Measurements from ENCODE around the gene TPBGL. TPM values are rescaled to one million over a fixed set of nuclear protein-coding genes. Genes with fewer than 3 reads are reported as not detected.

TPBGL gene, protein sequence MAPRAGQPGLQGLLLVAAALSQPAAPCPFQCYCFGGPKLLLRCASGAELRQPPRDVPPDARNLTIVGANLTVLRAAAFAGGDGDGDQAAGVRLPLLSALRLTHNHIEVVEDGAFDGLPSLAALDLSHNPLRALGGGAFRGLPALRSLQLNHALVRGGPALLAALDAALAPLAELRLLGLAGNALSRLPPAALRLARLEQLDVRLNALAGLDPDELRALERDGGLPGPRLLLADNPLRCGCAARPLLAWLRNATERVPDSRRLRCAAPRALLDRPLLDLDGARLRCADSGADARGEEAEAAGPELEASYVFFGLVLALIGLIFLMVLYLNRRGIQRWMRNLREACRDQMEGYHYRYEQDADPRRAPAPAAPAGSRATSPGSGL
- polyA plus RNA-seq (ENCODE audit: insufficient read length in 3 of 3), result under 1 TPM in 2 of 3 donors, not detected in 1; 0.09 to 0.14 TPM
- long read RNA-seq, donor 1, result 0 reads
- long read RNA-seq, donor 2, result 0 reads
- long read RNA-seq, donor 3, partial matches to known transcripts, result 0 of 2 reads
- long read RNA-seq, donor 3, other reads (novel, unspliced or antisense), result 0 of 2 reads
- long read RNA-seq, donor 4, partial matches to known transcripts, result 0 of 1 reads
- long read RNA-seq, donor 4, other reads (novel, unspliced or antisense), result 0 of 1 reads
- long read RNA-seq, donor 5, partial matches to known transcripts, result 0 of 1 reads
- long read RNA-seq, donor 5, other reads (novel, unspliced or antisense), result 0 of 1 reads
- long read RNA-seq, donor 6, partial matches to known transcripts, result 0 of 1 reads
- long read RNA-seq, donor 6, other reads (novel, unspliced or antisense), result 0 of 1 reads
- long read RNA-seq, donor 7, result 0 reads
- long read RNA-seq, donor 8, result 0 reads
- long read RNA-seq, donor 9, result 0 reads
- long read RNA-seq, donor 10, result 0 reads
- long read RNA-seq, donor 11, result 0 reads
- long read RNA-seq, donor 12, result 0 reads
- long read RNA-seq, donor 13, result 0 reads
- long read RNA-seq, donor 14, result 0 reads
- long read RNA-seq, donor 15, result 0 reads
- long read RNA-seq, donor 16, result 0 reads

DNA sequence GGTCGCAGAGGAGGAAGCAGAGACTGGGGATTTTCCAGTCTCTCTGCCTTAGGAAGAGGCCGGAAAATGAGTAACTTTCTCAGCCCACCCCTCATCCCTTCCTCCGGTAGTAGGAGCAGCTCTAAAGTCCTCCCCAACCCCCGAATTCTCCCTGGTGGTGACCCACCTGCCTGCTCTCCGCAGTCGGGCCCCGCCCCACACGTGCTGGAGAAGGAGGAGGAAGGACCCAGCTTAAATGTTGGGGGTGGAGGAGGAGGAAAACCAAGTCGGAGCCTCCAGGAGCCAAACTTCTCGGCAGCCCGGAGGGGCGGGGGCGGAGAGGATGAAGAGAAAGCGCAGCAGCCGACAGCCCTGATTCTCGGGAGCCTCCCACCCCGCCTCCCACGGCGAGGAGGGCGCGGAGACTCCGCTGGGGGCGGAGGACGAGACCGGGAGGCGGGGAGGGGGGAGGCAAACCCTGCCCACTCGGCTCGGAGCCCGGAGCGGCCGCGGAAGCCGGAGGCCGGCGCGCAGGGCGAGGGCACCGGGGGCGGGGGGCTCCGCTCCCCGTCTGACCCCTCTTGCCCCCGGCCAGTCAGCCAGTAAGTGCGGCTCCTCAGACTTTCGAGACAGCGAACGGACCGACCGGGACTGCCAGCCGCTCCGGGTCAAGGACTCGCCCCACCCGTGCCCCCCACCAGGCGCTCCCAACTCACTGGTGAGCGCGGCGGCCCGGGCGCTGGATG, at the start of gene TPBGL:
Gene TPBGL, plus strand, starts transcription at position 464 of the 725 bp plus-strand sequence. CDS start 276 bp downstream, outside the sequence.
- no peak for DNase-seq

DNA sequence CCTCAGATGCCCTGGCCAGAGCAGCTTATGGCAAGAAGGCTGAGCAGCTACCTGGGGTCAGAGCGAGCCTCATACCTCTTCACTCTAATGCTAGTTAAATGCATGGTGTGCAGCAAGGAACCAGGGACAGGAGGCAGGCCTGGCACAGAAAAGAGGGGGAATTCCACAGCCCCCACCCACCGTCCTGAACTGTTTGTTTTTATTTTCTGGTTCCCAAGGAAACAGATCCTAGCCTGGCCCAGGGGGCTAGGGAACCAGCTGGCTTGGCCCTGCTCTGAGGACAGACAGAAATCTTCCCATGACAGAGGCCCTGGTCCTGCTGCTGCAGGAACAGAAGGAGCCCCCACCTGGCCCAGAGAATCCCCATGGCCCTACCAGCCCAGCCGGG, 49.2 kb upstream of the TPBGL start:
- peak; percentile 41 for DNase-seq

DNA sequence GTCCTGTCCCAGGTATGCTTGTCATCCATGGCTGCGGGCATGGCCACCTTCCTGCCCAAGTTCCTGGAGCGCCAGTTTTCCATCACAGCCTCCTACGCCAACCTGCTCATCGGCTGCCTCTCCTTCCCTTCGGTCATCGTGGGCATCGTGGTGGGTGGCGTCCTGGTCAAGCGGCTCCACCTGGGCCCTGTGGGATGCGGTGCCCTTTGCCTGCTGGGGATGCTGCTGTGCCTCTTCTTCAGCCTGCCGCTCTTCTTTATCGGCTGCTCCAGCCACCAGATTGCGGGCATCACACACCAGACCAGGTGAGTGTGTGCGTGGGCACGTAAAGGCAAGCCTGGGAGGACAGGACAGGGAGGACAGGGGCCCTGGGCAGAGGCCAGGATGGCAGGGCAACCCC, 47.3 kb upstream of the TPBGL start:
- no peak for DNase-seq

DNA sequence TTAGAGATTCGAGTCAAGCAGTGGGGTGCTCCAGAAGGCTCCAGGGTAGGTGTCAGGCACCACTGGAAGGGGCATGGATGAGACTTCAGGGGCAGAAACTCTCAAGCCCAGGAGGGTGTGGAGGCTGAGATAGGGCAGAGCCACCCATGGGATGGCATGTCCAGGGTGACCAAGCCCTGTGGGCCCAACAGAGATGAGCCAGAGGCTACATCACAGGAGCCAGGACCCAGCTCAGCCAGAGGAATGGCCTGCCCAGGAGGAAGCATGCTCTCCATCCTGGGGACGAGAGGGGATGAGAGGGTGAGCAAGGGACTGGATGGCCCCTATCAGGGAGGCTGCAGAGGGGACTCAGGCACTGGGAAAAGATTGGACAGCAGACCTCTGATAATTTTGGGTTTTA, 46.9 kb upstream of the TPBGL start:
- DNase-seq, result no peak

DNA sequence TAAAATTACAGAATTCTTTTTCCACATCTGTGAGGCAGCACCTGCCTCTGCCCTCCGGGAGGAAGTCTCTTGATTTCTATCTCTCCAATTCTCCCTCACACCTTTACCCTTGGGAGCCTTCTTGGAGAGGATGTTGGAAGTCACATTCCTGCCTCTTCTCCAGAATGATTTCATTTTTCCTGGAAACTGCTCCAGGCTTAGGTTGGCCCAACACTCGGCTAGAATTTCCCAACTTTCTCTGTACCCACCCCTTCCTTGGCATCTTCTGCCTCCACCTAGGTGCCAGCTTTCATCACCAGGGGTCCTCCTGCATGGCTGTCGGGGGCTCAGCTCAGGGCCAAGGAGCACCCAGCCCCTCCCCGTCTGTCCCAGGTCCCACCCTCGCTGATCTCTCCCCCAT, 46.4 kb upstream of the TPBGL start:
- no peak for DNase-seq

DNA sequence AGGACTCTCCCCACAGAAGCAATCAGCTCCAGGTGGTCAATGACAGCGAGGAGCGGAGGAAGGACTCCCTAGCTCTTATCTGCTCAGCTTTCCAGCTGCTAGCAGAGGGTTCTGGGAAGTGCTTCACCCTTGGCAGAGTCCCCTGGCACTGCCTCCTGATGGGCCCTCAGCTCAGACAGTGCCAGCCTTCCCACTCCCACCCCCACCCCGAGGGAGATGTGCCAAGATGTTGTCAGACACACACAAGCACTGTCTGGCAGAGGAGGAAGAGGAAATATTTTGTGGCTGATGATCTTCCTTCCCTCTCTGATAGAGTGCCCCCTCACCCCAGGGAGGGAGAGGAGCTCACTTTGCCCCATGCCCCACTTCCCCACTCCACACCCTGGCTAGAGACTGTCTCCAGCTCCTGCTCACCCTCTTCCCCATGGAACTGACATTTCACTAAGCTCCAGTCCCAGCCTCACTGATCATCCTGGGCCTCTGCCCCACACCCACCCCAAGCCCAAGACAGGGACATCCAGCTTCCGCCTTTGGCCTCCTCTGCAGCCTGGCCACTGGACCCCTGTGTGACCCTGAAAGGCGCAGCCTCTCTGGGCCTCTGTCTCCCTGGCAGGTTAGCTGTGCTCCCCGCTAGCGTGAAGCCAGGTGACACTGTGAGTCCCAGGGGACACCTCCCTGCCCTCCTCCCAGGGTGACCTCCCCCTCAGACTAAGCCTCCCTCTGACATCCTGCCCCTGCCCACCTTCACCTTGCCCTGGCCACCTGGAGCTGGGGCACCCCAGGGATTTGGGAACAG, 45.2 kb upstream of the TPBGL start:
- no peak for DNase-seq

DNA sequence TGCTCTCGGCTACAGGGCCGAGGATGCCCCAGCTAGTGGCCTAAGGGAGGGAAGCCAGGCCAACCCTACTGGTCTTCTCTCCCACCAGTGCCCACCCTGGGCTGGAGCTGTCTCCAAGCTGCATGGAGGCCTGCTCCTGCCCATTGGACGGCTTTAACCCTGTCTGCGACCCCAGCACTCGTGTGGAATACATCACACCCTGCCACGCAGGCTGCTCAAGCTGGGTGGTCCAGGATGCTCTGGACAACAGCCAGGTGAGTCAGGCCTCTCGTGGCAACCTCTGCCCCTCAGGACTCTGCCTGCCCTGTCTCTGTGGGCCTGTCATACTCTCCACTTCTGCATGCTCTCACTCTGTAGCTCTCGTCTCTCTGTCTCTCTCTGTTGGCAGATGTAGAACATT, 44.1 kb upstream of the TPBGL start:
- no peak for DNase-seq

DNA sequence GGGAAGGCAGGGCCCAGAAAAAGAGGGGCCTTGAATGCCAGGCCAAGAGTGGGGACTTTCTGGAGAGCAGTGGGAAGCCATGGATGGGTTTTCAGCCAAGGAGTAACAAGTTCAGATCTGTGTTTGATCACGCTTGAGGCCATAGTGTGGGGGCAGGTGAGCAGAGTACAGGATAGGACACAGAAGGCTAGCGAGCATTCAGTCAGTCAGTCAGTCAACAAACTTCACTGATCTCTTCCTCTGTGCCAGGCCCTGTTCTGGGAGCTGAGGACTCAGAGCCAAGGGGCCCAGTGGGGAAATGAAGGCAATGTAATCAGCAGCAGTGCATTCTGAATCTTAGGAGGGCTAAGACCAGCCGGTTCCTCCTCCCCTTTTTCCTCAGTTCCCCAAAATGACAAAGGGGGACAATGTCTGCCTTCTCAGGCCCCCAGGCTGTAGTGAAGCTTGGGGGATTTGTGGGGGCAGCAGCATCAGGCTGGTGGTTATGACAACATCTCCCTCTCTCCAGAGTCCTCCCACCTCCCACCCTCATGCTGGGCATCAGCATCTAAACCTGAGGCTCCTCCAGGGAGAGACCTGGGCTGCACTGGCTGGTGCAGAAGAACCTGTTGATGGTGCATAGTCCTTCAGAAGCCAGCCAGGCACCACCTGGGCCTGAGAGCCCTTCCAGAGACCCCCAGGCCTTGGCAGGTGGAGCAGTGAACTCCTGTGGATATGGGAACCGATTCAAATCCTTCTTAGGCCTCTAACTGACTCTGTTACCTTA, 42.9 kb upstream of the TPBGL start:
- no peak for DNase-seq

DNA sequence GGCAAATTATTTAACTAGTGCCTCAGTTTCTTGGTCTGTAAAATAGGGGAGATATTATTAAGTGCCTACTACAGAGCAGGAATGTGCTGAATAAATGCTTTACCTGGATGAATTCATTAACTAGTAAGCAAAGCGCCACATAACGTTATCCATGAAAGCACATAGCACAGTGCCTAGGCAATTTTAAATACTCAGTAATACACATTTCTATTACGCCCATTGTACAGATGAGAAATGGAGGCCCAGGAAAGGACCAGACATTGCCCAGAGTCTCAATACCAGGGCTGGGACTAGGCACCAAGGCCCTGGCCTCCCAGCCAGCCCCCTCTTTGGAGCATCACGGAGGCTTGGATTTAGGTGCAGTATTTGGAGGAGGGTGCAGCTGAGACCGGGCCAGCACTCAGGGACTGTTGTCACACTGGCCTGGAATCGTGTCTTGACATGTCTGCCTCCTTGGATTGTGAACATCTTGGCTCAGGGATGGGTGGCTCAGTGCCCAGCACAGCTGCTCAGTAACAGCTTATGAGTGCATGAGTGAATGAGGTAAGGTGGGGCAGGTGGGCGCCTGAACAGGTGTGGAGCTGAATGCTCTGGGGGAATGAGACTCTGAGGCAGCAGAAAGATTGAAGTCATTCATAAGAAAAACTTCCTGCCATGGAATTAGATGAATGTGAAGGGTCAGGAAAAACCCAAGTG, 42.1 kb upstream of the TPBGL start:
- DNase-seq, result no peak

DNA sequence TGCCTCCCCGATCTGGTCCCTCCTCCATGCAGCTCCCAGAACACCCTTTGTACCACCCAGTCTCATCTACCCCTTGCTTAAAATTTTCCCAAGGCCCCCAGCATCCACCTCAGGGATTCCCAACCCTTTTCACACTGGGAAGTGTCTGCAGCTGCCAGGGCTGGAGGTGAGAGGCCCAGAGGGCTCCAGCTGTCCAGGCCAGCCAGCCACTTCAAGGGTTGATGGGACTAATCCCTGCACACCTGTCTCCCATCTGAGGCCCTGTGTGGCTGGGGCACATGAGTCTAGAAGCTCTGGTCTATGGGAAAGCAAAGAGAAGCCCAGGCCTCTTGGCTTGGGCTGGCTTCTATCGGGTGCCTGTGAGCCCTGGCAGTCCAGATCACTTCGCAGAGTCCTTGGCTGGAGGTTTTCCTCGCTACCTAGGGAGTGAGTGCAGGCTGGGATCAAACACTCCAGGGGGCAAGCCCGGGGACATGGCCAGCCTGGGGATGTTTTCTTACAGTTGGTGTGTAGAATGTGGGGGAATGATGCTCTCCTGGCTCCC, 41.1 kb upstream of the TPBGL start:
- no peak for DNase-seq

DNA sequence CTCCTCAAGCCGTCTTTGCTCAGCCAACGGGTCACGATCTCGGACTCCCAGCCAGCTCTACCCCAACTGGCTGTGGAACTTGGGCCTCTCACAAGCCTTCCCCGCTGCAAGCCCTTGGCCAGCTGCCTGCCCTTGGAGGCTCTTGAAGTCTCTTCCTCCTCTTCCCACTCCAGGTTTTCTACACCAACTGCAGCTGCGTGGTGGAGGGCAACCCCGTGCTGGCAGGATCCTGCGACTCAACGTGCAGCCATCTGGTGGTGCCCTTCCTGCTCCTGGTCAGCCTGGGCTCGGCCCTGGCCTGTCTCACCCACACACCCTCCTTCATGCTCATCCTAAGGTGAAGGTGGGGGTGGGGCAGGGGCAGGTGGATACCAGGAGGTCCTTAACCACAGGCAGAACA, 40.5 kb upstream of the TPBGL start:
- DNase-seq, result no peak

DNA sequence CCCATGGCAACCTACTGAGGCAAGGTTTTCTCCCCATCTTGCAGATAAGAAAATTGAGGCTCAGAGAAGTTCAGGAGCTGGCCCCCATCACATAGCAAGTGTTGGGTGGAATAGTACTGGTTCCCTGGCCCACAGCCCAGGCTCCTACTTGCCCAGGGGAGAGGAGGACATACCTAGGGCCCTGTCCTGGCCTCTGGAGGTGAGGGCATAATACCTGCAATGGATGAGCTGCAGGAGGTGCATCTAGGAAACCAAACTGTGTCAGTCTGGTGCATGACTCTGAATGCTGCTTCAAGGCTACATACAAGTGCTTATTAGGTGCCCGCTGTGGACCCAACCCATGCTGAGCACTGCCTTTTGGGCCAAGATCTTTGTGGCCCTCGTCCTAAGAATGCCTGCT, 40.0 kb upstream of the TPBGL start:
- no peak for DNase-seq

DNA sequence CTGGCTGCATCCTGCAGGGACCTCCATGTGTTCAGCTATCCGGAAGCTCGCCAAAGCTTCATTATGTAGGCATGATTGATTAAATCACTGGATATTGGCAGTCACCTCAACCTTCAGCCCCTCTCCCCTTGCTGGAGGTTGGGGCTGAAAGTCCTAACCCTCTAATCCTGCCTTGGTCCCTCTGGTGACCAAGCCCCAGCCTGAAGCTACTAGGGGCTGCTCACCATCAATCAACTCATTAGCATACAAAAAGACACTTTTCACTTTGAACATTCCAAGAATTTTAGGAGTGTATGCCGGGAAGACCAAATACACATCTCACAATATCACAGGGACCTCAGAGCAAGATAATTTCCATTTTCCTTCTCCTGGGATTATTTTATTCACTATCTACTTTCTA, 38.8 kb upstream of the TPBGL start:
- DNase-seq, result no peak

DNA sequence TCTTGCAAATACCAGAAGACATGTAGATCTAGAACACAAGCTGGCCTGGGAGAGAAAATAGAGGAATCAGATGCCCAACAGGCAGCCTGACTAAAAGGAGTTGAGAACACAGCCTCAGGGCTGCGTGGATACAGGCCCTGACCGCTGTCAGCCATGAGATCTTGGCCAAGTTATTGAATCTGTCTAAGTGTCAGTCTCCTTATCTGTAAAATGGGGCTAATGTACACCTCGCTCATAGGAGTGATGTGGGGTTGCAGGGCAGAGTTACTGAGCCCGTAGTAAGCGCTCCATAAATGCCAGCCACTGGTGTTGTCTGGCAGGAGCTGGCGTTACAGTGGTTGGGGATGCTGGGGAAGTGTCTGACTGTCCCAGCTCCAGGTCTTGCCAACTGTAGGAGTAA, 38.4 kb upstream of the TPBGL start:
- no peak for DNase-seq

DNA sequence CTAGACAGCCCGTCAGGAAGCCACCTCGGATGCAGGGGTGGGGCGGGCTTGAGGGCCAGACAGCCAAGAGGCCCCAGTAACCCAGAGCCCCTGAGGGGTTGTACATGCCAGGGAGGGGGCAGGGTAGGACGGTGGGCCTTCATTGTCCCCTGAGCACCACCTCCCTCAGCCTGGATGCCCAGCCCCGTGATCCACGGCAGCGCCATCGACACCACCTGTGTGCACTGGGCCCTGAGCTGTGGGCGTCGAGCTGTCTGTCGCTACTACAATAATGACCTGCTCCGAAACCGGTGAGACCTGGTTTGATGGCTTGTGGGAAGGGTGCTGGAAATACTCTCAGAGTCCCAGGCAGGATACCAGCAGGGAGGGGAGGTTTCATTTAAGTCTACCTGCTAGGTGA, 37.4 kb upstream of the TPBGL start:
- no peak for DNase-seq

DNA sequence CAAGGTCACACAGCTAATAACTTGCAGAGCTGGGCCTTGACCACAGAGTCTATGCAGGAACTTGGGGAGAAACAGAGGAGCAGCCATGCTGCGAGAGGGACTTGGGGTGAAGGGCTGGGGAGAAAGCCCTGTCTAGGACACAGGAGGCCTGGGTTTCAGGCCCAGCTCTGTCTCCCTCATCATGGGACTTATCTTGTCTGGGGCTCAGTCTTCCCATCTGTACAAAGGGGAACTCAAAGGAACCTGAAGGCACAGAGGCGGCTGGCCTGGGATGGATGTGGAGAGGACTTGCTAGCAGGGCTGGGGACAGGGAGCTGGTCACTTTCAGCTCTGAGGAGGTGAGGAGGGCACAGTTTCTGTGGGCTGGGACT, 36.9 kb upstream of the TPBGL start:
- no peak for DNase-seq

DNA sequence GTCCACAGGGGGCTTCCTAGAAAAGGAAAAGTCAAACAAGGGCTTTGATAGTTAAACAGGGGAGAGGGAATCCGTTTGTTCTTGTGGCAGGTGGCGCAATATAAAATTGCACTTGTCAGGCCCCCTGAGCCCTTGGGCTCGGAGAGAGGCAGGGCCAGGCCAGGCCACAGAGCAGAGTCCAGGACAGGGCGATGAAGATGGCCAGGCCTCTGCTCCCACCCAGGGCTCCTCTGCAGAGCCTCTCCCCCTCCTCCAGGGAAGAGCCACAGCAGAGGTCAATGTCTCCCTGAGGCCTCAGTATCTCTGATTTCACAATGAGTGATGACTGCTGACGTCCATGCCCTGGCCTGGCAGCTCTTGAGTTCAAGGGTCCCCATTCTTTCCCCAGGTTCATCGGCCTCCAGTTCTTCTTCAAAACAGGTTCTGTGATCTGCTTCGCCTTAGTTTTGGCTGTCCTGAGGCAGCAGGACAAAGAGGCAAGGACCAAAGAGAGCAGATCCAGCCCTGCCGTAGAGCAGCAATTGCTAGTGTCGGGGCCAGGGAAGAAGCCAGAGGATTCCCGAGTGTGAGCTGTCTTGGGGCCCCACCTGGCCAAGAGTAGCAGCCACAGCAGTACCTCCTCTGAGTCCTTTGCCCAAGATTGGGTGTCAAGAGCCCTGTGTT, 36.4 kb upstream of the TPBGL start:
- no peak for DNase-seq

DNA sequence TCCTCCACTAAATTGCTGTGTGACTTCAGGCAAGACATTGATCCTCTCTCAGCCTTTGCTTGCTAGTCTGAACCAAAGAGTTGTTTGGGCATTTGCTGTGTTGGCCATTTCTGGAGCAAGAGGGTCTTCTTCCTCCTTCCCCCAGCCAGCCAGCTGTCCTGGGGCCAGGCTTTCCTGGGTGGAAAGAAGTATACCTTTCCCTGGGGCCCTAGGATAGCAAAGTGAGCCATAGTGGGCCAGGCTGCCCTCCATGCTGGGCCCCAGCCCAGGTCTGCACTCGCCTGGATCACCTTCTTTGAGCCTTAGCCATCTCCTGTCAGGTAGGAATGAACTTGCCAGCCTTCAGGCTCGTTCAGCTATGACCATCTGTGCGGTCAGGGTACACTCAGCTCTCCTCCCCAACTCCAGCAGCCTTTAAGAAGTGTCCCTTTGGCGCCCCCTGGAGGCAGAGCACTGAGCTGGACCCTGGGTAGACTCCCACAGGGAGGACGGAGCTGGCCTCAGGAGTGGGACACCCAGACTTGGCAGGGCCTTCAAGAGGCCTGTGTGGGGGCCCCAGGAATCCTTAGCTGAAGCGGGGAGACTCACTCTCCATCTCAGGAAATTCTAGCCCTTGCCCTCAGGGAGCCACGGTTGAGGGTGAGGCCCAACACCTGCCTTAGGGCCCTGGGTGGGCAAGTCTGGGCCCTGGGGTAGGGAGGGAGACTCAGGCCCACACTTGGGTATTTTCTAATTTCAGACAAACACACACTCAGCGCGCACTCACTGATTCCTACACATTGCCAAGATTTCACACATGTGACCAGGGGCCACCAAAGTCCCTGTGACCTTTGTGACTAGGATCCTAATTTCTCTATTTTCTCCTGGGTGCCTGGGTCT, 35.6 kb upstream of the TPBGL start:
- DNase-seq, result peak; percentile 81
